Fibroblast of skin of right quadriceps (primary cell): ENCODE data around the gene PLCL1.

Experiments
- DNase-seq: peaks from one replicate; pipeline ENCODE4 v3.0.0-alpha.2; 2013

The PLCL1 gene

DNA sequence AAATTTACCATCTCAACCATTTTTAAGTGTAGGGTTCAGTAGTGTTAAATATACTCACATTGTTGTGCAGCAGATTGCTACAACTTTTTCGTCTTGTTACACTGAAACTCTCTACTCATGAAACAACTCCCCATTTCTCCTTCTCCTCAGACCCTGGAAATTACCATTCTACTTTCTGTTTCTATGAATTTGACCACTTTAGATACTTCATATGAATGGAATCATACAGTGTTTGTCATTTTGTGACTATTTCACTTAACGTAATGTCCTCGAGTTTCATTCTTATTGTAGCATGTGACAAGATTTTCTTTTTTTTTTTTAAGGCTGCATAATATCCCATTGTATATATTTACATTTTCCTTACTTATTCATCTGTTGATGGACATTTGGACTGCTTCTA, 203.8 kb downstream of the PLCL1 start:
- DNase-seq: no peak

DNA sequence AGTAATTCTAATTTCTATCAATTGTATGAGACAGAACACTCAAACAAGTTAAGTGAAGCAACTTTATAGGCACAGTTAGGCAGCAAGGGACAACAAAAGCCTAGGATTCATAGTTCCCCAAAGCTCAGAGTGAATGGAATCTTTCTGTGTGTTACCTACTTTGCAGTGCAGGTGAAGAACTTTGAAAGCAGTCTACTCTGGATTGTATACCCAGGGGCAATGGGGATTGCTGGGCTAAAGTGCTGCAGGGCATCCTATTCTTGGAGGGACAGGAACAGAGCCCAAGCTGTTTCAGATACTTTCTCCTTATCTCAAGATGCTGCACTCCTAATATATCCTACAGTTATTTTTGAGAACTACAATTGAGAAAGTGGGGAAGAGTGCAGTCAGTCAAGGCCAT, 207.6 kb downstream of the PLCL1 start:
- DNase-seq: no peak

DNA sequence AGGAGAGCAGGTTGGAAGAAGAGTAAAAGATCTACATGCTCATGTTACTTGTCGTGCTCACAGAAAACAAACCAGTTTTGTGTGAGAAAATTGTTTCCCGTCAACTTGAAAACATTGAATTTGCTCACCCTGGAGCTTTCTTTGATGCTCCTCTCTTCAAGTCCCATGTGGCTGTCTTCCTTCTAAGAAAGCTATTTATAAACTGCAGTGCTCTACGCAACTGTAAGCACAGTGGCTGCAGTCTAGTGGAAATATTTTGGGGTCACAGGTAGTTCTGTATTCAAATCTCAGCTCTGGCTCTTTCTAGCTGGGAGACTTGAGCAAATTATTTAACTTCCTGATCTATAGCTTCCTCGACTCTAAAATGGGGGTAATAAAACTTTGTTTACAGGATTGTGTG, 211.8 kb downstream of the PLCL1 start:
- no peak for DNase-seq

DNA sequence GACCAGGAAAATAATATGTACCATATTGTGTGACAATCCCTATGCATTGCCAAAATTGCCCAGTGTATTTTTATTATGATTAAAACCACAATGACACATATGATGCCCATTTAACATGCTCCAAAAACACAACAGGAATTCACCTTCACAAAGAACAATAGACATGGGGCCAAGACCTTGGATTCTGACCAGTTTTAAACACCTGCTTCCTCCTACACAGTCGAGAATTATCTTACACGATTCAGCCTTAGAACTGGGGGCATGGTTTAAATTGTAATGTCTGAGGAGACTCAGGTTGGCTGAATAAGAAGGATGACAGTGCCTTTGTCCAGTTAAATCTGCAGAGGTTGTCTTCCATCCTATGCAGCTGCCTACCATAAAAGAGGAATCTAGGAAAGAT, 212.7 kb downstream of the PLCL1 start:
- no peak for DNase-seq

DNA sequence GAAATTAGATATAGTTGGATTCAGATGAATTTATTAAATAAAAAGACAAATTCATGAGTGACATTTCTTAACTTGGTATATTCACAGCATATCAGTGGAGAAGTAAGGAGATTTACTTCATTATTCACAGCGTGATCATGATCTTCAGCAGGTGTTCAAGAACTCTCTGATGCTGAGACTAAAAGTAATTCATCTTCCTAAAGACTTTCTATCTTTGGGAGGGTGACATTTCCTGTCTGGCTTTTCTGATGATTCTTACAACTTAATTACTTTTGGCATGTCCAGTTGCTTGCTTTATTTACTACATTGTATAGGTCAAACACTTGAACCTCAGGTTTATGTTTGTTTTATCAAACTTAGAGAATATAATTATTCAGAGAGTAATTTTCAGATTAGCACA, 224.6 kb downstream of the PLCL1 start:
- no peak for DNase-seq

DNA sequence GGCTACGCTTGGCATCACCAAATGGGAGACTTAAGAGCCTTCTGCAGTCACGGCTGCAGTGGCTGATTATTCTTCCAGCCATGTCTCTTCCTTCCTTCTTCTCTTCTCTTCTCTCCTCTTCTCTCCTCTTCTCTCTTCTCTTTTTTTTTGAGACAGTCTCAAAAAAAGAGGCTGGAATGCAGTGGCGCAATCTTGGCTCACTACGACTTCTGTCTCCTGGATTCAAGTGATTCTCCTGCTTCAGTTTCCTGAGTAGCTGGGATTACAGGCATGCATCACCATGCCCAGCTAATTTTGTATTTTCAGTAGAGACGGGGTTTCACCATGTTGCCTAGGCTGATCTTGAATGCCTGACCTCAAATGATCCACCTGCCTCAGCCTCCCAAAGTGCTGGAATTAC, 225.2 kb downstream of the PLCL1 start:
- peak; percentile 2 for DNase-seq

DNA sequence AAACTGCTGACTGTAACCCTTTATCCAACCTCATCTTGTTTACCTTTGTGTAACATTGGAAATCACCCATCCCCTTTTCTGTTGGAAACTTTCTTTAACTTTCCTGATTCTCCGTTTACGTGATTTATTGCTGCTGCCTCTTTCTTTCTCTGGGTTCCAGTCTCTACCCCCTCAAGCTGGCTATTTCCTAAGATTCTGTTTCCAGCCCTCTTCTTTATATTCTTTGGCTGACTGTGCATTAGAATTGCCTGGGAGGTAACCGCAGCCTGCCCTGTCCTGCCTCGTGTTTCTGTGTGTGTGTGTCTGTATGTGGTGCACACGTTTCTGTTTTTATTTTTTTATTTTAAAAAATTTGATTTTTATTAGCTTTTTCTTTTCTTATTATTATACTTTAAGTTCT, 229.2 kb downstream of the PLCL1 start:
- no peak for DNase-seq

DNA sequence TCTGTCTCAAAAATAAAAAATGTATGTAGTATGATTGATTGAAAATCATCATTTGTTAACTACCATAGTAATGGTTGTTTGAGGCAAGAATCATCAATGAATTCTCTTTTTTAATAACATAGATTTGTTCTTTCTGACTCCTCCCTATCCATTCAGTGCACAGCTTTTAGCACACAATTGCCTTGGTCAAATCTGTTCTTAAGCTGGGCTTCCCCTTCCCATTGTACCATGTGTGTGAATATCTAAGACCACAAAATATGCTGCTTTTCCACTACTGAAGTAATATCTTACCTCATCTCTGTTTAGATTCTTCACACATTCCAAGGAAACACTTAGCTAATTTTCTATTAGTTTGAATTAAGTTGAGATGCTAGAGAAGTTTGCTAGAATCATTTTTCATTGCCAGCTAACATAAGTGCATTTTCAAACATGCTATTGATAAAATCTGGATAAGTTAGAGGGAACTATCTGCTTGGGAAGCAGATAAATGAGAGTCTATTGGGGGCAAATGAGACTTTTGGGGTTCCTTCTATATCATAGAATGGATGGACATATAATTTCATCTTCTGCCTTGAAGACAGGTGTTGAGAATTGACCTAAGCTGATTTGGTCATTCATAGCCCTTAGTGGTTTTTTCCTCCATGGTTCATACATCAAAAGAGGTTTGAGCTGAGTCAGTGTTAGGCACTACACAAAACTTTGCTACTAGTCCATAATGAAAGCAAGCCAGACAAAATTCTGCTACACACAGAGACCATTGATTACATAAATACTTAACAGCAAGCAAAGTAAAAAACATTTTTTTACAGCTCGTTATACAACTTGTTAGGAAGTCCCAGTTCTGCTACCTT, 231.9 kb downstream of the PLCL1 start:
- DNase-seq: no peak

DNA sequence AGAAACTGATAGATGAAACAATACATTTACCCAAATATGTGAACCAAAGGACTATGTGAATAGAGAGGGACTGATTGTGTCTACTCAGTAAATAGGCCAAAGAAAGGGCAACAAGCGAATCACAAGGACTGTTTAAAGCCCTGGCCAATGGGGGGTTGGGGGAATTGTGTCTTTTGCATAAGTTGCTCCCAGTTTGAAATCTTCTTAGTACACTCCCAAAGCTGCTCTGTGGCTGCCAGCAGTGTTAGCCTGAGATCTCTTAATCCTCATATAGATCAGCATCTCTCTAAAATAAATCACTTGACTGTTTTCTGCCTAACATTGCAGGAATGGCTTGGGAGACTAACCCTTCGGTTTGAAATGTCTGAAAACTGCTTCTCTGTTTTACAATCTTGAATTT, 236.4 kb downstream of the PLCL1 start:
- no peak for DNase-seq

DNA sequence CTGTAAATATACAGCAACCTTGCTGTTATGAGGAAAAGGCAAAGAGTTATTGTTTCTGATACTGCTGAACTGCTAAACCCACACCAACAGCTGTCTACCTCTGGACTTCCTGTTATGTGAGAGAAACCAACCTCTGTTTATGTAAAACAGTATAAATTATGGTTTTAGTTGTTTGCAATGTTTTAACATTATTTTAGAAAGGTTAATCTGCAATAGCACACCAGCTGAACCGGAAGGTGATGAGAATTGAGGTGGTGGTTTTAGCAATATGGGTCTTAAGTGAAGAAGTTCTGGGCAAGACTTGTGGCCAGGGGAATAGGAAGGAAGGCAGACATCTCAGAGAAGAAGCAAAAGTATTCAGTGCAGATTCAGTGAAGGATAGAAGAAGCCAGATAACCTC, 237.8 kb downstream of the PLCL1 start:
- DNase-seq: no peak

DNA sequence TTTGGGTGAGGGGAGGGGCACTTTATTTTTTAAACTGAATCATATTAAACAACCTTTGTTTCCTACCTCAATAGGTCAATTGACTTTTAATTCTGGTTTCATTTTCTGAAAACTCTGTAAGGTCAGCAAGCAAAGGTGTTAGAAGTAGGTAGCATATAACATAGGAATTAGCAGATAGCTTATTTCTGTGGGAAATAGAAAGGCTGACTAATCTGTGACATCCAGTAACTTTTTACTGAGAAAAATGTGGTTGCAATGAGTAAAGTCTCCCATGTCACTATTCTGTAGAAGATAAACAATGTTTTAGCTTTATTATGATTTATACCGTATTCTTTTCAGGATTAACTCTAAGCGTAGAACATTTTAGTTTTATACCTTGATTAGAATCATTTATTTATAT, 240.4 kb downstream of the PLCL1 start:
- DNase-seq: peak; percentile 30

DNA sequence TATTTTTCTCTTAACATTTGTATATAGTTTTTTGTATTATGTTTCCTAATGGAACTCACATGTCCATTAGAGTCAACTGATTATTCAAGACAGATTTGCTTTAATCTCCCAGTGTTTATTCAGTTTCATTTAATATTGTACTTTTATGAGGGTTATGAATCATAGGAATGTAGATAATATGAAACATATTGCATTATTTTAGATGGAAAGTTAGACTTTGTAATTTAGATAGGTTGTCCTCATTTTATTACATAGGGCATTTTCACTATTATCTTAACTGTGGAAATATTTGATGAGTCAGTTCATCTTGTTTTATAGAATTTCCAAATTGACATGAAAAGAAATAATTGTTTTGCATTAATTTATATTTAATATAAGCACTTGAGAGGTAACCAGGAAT, 240.8 kb downstream of the PLCL1 start:
- DNase-seq: peak; percentile 36

DNA sequence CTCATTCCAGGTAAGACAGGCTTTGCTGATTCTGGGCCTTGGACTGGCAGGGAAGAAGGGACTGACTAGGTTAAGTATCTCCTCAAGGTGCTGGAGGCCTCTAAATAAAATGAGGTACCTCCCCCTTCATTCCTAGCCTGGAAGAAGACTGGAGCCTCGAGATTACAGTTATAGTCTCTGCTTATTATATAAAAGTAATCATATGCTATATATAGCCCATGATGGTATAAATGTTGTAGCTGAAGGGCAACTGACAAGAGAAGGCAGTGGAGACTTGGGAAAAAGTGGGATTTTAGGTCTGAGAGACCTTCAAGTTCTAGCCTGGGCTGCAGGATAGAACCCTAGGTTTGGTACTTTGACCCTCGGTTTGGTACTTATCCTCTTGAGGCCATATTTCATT, 248.3 kb downstream of the PLCL1 start:
- no peak for DNase-seq

DNA sequence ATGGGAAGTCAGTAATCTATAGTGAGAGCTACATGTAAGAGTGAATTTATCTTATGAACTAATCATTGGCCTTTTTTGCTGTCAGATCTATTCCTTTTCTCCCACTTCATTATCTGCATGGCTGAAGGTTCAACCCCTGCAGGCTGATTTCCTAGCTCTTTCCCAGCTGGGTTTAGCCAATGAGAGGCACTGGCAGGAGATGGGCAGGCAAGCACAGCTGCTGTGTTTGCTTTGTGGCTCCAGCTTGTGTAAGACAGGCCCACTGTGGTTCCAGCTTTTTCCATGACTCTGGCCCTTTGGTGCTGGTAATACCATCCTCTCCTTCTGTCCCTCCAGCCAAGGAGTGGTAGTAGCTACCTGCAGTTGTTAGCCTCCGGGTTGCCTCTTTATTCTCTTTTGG, 248.8 kb downstream of the PLCL1 start:
- no peak for DNase-seq

DNA sequence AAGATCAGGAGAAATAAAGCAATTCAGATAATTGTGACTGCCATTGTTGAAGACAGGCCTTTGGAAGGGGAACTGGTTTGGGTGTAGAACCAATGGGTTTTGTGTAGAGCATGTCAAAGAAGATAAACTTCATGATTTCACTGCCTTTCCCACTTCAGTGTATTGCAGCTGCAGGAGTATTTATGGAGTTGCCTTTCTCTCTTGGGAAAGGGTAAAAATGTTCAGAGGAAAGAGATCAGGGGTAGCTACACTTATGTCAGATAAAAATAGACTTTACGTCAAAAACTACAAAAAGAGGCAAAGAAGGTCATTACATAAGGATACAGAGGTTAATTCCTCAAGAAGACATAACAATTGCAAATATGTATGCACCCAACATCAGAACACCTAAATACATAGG, 249.4 kb downstream of the PLCL1 start:
- no peak for DNase-seq

DNA sequence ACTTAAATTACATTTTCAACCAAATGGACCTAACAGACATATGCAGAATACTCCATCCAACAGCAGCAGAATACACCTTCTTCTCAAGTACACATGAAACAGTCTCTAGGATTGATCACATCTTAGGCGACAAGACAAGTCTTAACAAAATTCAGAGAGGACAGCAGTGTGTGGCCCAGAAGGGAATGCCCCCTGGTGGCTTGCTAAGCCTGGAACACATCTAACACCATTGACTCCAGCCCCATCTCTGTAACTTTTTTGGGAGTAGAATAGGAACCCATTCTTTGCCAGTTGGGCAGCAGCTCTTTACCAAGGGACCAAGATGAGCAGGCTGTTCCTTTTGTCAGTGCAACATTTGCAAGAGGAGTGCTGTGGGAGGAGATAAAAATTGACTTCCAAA, 249.9 kb downstream of the PLCL1 start:
- DNase-seq: peak; percentile 28

DNA sequence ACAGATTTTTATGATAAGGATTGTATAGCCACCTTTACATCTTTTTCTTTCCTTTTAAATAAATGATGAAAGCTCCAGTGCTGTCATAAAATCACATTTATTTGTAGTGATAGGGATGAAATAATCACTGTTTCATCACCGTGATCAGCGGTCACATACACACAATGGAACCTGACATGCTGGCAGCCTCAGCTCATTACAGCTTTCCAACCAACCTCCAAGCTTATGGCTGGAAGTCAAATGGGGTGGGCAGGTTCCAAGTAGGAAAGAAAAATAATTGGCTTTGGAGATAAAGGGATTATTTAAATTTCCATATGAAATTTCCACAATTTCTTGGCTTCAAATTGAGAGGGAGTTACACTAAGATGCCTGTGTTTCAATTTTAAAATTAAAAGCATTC, 251.3 kb downstream of the PLCL1 start:
- DNase-seq: no peak

DNA sequence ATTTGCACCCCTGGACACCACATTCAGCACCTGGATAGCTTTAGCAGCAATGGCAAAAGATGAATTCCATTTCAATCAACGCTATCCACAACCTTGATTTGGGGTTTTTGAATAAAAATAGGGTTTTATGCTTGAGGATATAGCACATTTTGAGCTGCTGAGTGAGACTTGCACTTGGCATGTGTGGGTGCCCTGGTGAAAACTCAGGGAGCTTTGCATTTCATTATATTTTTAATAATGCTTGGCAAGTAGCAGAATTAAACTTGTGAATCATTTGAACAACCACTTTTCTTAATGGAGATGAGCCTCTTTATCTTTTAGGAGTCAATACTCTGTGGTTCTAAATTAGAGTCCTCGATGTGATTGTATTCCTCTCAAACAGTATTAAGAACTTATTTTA, 252.4 kb downstream of the PLCL1 start:
- DNase-seq: no peak

DNA sequence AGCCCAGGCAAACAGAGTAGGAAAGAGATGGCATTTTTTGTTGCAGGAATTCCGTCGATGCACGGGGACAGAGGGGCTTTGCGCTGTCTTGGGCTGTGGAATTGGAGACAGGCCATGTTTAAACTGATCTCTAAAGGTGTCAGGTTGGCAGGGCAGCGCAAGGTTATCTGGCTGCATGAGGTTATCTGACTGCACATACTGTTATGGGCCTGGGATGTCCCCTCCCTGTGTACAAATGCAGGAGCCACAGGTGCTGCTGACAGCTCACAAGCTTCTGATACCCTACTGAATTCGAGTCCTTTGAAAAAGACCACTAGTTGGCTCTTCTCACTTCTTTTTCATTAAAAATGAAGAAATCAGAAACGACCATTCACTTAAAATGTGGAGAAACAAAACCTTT, 255.4 kb downstream of the PLCL1 start:
- DNase-seq: no peak

DNA sequence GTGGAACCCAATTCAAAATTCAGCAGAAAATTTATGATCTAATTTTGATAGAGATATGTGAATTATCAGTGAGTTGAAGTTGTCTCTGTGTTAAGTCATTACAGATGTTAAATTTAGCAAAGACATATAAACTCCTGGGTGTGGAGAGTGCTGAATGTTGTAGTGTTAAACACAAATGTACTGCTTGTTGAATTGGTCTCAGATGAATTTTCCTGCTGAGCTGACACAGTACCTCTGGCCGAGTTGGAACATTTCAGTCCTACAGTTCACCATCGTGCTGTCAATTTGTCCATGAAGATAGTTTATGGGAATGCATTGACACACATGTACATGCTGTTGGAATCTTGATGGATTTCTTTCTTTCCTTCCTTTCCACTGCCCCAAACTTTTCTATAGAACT, 255.9 kb downstream of the PLCL1 start:
- no peak for DNase-seq

DNA sequence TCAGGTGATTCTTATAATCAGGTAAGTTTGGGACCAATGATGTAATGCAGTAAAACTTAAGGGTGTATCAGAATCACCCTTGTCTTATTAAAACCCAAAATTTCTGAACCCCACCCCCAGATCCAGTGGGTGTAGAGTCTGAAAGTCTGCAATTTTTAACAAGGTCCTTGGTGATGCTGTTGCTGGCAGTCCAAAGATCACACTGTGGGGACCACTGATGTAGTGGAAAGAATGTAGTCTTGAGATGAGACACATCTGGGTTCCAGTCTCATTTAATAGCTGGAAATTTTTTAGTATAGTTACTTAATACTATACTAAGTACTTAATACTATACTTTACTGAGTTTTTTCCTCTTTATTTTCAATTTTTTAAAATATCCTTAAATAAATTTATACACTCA, 258.4 kb downstream of the PLCL1 start:
- DNase-seq: no peak

DNA sequence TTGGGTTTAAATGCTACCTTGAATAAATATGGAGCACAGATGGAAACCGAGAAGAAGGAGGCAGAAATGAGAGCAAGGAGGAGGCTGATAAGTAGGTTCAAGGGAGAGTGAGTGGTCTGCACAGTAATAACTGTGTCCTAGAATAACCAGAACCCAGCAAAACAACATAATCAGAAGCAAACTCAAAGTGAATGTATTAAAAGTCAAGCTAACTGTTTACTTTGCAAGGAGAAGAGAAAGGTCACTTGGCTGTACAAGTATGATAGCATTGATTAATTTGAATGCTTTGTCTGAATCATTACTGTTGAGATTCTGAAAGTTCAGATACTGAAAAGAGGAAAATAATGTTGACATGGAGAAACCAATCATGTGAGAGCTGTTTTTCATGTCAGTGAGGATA, 258.8 kb downstream of the PLCL1 start:
- no peak for DNase-seq

DNA sequence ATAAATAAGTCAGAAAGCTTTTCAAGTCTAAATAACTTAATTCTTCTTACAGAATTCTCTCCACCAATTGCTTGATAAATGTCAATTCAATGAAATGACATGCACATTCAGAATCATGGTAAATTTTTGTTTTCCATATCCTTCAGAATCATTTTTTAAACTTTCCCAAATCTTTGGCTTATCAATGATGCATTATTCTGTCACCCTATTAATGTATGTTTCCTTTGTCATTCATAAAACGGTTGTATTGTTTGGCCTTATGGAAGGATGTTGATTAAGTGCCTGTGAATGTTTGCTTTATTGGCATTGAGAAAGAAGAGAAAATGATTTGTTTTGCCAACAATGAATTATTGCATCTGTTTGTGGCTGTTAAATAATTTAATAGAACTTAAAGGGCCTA, 260.9 kb downstream of the PLCL1 start:
- no peak for DNase-seq

DNA sequence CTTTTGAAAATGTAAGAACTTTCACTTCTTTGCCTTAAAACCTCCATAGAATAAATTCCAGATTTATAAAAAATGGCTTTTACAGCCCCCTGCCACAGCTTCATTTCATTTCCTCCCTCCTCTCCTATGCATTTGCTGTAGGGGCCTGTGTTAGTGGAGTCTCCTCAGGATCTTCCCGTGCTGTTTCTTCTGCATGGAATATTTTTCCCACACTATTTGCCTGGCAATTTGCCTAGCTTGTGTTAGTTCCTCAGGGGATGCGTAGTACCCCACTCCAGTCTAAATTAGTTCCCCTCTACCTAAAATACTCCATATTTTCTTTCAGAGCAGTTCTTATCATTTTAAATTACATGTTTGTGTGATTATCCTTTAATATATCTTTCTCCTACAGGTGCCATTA, 262.2 kb downstream of the PLCL1 start:
- DNase-seq: no peak

DNA sequence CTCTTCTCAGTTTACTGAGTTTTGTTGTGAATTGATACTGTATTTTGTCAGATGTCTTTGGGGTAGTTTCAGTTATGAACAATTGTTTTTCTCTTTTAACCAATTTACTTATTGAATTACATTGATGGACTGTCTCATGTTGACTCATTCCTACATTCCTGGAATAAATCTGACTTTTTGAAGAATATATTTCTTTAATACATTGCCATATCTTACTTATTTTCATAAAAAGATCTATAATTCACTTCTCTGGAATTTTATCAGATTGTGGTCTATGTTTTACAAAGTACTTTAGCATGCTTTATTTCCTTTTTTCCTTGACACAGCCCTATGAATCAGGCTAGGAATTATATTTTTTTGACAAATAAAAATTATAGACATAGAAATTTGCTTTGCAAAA, 268.3 kb downstream of the PLCL1 start:
- no peak for DNase-seq

DNA sequence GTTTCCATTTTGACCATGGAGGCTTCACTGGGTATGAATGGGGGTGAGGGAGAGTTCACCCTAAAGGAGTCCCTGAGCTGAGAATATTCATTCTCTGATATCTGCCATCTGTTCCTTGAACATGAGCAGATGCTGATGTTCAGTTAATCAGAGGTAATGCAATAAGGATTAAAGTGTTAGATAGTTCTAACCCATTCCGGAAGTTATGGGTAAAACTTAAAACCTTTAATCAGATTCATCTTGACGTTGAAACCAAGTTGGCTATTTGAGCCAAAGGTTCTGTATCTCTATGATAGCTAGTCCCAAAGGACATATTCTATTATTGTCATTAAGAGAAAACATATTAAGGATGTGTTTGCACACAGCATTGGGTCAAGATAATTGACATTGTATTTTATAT, 268.9 kb downstream of the PLCL1 start:
- DNase-seq: no peak
